NCI-H748 (cell line): ENCODE measurements around the gene ELAVL4.

Source experiments
- DNase-seq: peaks from one replicate; lab custom pipeline; 2025; ENCODE audit not compliant: unreplicated experiment; lab: John Stamatoyannopoulos, UW

The ELAVL4 gene

DNA sequence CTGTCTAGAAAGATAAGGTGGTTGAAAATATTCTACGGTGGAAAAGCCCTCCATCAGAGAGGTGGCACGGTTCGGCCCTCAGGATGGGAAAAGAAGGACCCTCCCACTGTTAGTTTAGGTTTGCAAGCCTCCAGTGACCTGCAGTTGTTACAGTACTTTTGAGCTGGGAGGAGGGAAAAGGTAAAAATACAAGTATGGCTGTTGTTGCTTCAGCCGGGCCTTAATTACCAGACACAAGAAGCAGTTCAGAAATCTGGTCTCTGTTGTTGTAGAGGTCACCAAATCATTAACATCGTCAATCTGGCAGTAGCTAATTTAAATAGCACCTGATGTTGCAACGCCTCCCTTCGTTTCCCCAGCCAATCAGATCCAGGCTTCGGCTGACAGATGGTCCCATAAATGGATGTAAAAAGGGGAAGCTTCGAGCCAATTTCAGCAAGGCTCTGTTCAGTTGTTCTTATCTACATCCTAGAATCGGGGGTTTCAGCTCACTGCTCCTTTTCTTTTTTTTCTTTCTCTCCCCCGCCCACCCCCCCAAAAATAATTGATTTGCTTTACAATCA lies at the start of gene ELAVL4:
Gene ELAVL4, plus strand, starts transcription at position 424 of the 563 bp plus-strand sequence. CDS start 270 bp downstream, outside the sequence.
- peak; percentile 99 for DNase-seq

DNA sequence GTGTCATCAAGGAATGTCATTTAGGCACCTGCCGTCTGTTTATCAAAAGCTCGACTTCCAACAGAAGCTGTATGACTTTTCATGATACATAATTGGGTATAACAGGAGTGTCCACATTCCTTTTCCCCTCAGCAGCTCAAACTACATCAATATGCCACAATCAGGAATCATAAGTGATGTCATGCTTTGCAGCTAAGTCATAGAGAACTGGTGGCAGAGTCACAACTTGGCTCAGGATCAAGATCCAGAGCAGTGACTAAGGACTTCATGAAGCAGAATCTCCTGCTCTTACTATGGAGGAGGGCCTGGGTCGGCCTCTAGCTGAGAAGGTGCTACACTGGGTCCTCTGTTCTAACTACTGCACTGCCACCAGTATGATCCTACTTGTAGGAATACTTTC lies 48.4 kb upstream of the ELAVL4 start:
- peak; percentile 10 for DNase-seq

DNA sequence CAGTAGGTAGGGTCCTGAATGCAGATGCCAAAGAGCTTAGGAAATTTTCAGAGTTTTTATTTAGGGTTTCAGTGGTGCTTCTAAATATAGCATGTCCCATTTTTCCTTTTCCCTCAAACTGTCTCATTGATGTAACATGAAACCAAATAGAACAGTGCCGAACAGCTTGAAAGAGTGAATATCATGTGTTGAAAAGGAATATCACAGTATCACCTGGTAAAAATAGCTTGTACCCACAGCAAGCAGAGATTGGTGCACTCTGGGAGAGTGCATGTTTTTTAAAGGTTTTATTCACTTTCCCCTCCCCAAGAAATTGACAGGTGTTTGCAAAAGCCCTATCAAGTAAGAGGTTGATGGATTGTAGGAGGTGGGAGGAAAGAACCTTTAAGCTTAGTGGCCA lies 41.9 kb upstream of the ELAVL4 start:
- DNase-seq = no peak

GRCh38 chr1:50074931-50075330 lies 33.8 kb upstream of the ELAVL4 start:
- DNase-seq = no peak

- DNase-seq = no peak
Measured at GRCh38 chr1:50077273-50077672, 31.4 kb upstream of the ELAVL4 start.

- peak; percentile 86 for DNase-seq
Measured at GRCh38 chr1:50080904-50081586, 27.7 kb upstream of the ELAVL4 start.

GRCh38 chr1:50084389-50084788 lies 24.3 kb upstream of the ELAVL4 start:
- DNase-seq = peak; percentile 37

GRCh38 chr1:50091068-50091467 lies 17.7 kb upstream of the ELAVL4 start:
- no peak for DNase-seq

DNA sequence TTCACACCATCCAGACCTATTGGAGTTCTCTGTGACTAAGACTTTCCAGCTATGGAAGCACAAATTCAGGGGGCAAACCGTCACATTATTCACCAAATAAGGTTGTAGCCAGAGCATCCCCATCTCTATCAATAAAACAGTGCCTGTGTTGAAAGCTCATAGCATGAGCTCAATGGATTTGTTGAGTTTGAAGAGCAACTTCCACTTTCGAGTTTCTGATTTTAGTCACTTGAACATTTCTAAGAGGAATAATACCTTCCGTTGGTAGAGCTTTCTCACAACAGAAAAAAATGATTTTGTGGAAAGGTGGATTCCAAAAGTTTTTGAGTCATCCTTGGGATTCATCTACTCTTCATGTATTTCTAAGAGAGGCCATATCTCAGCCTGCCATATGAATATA lies 13.0 kb upstream of the ELAVL4 start:
- peak; percentile 42 for DNase-seq

DNA sequence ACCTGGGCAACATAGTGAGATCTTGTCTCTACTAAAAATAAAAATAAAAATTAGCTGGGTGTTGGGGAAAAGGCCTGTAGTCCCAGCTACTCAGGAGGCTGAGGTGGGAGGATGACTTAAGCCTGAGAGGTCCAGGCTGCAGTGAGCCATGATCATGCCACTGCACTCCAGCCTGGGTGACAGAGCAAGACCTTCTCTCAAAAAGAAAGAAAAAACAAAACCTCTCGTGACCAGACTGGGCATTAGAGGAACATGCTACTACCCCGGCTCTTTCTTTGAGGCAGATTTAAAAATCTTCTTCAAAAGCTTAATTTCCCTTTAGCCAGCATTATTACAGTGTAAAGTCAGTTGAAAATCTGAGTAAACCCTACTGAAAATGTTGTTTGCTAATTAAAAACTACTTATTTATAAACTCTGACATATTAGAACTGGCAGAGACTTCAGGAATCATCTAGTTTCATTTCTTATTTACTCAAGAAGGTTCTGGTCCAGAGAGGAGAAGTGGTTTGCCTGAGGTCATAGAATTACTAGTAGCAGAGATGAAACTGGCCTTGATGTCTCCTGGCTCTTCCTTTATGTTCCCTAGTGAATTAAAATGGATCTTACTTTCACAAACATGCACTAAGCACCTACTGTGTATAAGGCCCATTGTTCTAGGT lies 11.6 kb upstream of the ELAVL4 start:
- no peak for DNase-seq

- DNase-seq = no peak
Measured at GRCh38 chr1:50097791-50098190, 10.9 kb upstream of the ELAVL4 start.

- DNase-seq = peak; percentile 19
Measured at GRCh38 chr1:50098591-50099021, 10.1 kb upstream of the ELAVL4 start.

GRCh38 chr1:50099654-50100053 lies 9.1 kb upstream of the ELAVL4 start:
- no peak for DNase-seq

GRCh38 chr1:50103615-50104081 lies 5.1 kb upstream of the ELAVL4 start:
- DNase-seq = peak; percentile 56

DNA sequence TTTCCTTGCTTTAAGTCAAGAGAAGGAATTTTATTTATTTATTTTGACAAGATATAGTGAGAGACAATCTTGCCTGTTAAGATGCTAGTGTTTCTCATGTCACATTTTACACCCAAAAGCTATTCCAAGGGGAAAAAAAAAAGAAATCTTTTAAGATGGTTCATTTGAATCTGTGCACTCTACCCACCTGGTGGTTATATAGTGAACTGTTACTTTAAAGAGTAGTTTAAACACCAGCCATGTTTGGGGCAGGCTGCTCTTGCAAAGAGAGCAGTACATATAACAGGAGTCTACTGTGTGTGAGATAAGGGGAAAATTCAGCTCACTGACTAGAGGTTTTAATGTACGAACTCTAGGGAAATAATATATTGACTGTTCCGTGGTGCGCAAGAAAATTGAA lies 3.3 kb upstream of the ELAVL4 start:
- DNase-seq = peak; percentile 91

DNA sequence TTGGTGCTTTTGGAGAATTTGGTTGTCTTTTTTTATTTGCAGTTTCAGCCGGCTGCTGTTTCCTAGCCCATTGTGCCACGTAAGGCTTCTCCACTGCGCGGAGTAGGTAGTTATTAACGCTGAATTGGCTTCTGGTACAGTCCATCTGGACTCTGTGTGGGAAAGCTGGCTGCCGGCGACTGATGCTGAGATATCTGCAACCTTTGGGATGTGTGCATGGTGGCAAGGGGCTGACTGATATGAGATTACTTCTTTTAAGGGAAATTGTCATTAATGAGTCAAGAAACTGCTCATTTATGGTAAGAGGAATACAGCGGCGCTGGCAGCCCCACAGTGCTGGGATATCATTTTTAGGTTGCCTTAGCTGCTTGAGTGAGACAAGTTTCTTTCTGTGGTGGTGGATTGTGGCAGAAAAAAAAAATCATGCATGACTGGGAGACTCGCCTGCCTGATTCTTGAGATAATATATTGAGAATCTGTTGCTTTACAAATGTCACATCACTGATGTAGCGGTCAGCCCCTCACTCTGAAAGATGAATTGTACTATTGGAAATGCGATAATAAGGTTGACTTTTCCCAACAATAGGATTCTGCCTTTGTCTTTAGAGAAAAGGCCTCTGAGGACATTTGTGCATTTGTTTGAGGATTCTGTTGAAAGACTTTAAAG lies 2.5 kb upstream of the ELAVL4 start:
- peak; percentile 87 for DNase-seq

GRCh38 chr1:50109116-50109515 lies 396 bp downstream of the ELAVL4 start:
- peak; percentile 54 for DNase-seq

DNA sequence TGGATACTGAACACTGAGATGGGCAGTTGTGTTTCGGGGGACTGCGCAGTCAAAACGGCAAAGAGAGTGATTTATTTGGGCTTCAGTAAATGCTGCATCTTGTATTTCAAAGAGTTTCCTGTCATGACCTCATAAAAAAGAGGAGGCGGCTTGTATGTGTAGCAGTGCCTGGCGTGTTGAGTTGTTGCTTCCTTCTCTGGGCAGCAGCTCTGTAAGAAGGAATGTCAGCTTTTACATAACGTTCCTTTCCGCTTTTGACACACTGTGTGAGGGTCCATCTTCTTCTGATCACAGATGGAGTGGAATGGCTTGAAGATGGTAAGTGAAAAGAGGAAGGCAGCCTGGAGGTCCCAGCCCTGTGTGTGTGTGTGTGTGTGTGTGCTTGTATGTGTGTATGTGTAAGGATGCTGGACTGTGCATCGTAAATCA lies 941 bp downstream of the ELAVL4 start:
- peak; percentile 83 for DNase-seq

DNA sequence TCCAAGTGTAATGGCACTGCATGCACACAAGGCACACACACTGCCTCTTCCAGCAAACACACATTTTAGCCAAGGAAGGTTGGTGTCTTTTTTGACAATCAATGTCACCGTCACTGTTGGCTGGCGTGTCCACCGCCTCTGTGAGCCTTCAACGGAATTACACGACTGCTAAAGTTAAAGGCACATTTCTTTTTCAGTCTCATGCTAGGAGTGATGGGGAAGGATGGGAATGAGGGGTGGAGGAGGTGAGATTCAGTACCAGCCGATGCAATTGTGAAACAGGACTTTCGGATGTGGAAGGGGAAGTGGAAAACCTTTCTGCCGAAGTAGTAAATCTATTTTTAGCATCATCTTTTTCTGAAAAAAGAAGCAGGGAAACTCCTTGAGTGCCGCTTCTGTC lies 1.4 kb downstream of the ELAVL4 start:
- peak; percentile 72 for DNase-seq

GRCh38 chr1:50110656-50111055 lies 1.9 kb downstream of the ELAVL4 start:
- peak; percentile 98 for DNase-seq

DNA sequence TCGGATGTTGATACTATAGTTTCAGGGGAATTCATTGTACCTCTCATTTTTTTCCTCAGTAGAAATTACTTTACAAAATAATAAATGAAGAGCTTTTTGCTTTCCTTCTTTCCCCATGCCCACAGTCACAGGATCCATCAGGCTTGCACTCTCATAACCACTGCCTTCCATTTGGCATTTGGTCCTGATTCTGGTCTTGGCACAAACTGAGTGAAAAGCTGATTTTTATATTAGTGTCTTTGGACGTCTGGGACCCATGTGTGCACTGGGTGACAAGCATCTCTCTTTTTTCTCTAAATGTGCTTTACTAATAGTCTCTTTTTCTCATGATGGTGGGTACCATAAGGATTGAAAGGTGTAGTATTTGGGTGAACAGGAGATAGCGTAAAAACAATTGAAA lies 2.8 kb downstream of the ELAVL4 start:
- DNase-seq = peak; percentile 38

- peak; percentile 18 for DNase-seq
Measured at GRCh38 chr1:50112193-50112592, 3.5 kb downstream of the ELAVL4 start.
